WTC11 (cell line): ENCODE data around the gene TEX101.

Experiments
- CTCF ChIP-seq: fragments of 200-600 bp; IDR thresholded peaks from 2 replicates; pipeline ENCODE4 v1.8.0; 2022; ENCODE audit warnings: antibody characterized with exemption
- ESRRA ChIP-seq: sonication (generic); formaldehyde crosslinking; IDR thresholded peaks from 2 replicates; pipeline ENCODE4 v1.8.1; 2022; ENCODE audit warnings: mild to moderate bottlenecking, missing genetic modification reagents, borderline replicate concordance
- IRF1 ChIP-seq: sonication (generic); formaldehyde crosslinking; IDR thresholded peaks from 2 replicates; pipeline ENCODE4 v1.8.0; 2023; ENCODE audit warnings: missing genetic modification reagents
- IRF2 ChIP-seq: sonication (generic); formaldehyde crosslinking; IDR thresholded peaks from 2 replicates; pipeline ENCODE4 v1.8.0; 2022; ENCODE audit warnings: low read depth, missing genetic modification reagents, borderline replicate concordance
- KAT7 ChIP-seq: sonication (generic); formaldehyde crosslinking; IDR thresholded peaks from 2 replicates; pipeline ENCODE4 v1.8.1; 2023; ENCODE audit warnings: missing genetic modification reagents, mild to moderate bottlenecking, borderline replicate concordance
- MAX ChIP-seq: sonication (generic); formaldehyde crosslinking; IDR thresholded peaks from 2 replicates; pipeline ENCODE4 v1.8.0; 2022; ENCODE audit warnings: mild to moderate bottlenecking, missing genetic modification reagents
- RELA ChIP-seq: sonication (generic); formaldehyde crosslinking; IDR thresholded peaks from 2 replicates; pipeline ENCODE4 v1.8.1; 2022; ENCODE audit warnings: missing genetic modification reagents, mild to moderate bottlenecking, borderline replicate concordance
- RORB ChIP-seq: fragments of 250-450 bp; sonication (Bioruptor Pico); IDR thresholded peaks from 2 replicates; pipeline ENCODE4 v1.9.0; 2021; ENCODE audit warnings: mild to moderate bottlenecking
- ZNF121 ChIP-seq: sonication (generic); formaldehyde crosslinking; IDR thresholded peaks from 2 replicates; pipeline ENCODE4 v1.8.0; 2023; ENCODE audit warnings: missing genetic modification reagents

GRCh38 chr19:43406297-43406696 is 8.4 kb upstream of the TEX101 start:
- no peak for TF ChIP-seq MAX (CRISPR knock-in tag)
- TF ChIP-seq ESRRA (CRISPR knock-in tag): no peak
- TF ChIP-seq CTCF: no peak
- TF ChIP-seq KAT7 (CRISPR knock-in tag): no peak
- no peak for TF ChIP-seq IRF1 (CRISPR knock-in tag)
- TF ChIP-seq RORB: no peak
- no peak for TF ChIP-seq ZNF121
- no peak for TF ChIP-seq IRF2 (CRISPR knock-in tag)
- no peak for TF ChIP-seq RELA
